ENCODE data around the gene FAXC.

- TF ChIP-seq CTCF (IDR thresholded peaks at IDR 0.05), result no peak
- TF ChIP-seq POLR2A (IDR thresholded peaks at IDR 0.05), result no peak
Observed at GRCh38 chr6:99397287-99397686, 47.8 kb upstream of the FAXC start.

All from lower leg skin (tissue), 3 donors.